IPS-20b (cell line): ENCODE data around the gene CCDC93.
"Not testable (repeated sequence)": the region's sequence is repeated elsewhere in the genome, so short reads cannot be mapped to it uniquely, and the experiment has no call there.

Source experiments
- H3K27ac ChIP-seq: one replicate; pipeline ENCODE4 v1.5.1; 2013; ENCODE audit warnings: low read length
- H3K27me3 ChIP-seq: 2 replicates; pipeline ENCODE4 v1.6.1; 2013; ENCODE audit warnings: mild to moderate bottlenecking, low read length, inconsistent platforms; ENCODE audit not compliant: insufficient read depth
- H3K36me3 ChIP-seq: 2 replicates; pipeline ENCODE4 v1.6.1; 2013; ENCODE audit warnings: low read depth, mild to moderate bottlenecking, inconsistent platforms, low read length, moderate library complexity; ENCODE audit not compliant: insufficient read depth
- H3K4me1 ChIP-seq: 2 replicates; pipeline ENCODE4 v1.6.1; 2013; ENCODE audit warnings: mild to moderate bottlenecking, control low read depth, inconsistent platforms, low read length, moderate library complexity; ENCODE audit not compliant: insufficient read depth
- H3K4me3 ChIP-seq: 2 replicates; pipeline ENCODE4 v1.5.1; 2013; ENCODE audit warnings: mild to moderate bottlenecking, low read length, inconsistent platforms
- H3K9ac ChIP-seq: 2 replicates; pipeline ENCODE4 v1.6.1; 2013; ENCODE audit warnings: low read depth, mild to moderate bottlenecking, inconsistent platforms, low read length, moderate library complexity
- H3K9me3 ChIP-seq: 2 replicates; pipeline ENCODE4 v1.6.1; 2013; ENCODE audit warnings: mild to moderate bottlenecking, low read depth, low read length, inconsistent platforms; ENCODE audit not compliant: insufficient read depth

Gene CCDC93

DNA sequence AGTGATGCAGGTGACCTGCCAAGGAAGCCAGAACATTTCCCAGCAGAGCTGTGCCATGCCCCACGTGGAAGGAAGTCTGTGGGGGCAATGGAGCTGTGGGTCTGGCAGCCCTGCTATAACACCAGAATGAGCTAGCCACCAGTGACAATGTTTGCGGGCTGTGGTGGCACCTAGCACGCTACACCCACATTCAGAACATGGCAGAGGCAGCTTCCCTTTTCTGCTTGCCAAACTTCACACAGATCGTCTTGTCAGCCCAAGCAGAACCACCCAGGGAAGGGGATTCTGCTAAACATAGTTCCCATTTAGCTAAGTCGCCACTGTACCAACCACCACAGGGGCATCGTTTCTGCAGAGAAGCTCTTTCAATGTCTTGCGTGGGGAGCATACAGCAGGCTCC, 27.0 kb upstream of the CCDC93 start:
- Histone ChIP-seq H3K9me3 (peaks cover 2% of the 10 kb centered on the region; the same call in 1 of the 2 replicates), H3K9ac (no peak overlapping the region), H3K27me3 (no peaks in the 10 kb centered on the region), H3K27ac (no peak overlapping the region), H3K4me3 (no peak overlapping the region), H3K4me1 (no peaks in the 10 kb centered on the region), H3K36me3 (no peaks in the 10 kb centered on the region)

DNA sequence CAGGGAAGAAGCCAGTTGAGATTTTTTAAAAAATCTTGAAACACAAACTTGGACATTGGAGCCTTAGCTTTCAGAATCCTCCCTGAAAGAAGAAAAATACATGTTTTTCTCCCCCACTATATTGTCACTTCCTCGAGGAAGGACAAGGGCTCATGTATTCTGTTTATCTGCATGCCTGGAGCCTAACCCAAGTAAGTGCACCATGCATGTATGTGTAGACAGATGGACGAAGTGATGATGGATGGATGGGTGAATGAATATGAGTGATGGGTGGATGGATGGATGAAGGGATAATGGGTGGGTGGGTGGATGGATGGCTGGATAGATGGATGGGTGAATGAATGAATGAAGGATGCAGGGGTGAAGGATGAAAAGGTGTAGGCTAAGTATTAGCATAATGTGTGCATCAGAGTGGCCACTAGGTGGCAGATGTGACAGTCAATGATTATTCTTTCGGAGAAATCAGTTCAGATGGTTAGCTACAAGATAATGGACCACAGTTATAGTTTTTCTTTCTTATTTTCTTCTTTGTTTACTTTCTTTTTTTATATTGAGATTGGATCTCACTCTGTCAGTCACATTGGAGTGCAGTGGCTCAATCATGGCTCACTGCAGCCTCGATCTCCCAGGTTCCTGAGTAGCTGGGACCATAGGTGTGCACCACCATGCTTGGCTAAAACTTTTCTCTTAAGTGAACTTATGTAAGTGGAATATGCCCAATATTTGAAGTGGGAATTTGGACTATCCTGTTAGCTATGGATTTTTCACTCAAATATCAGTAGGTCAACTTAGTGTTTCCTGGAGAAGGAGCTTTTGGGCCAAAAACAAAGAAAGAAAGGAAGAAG, 18.5 kb upstream of the CCDC93 start:
- Histone ChIP-seq H3K4me1 (peaks cover 6% of the 10 kb centered on the region; the same call in 1 of the 2 replicates), H3K27ac (no peak overlapping the region), H3K36me3 (no peaks in the 10 kb centered on the region), H3K4me3 (no peak overlapping the region), H3K9ac (no peak overlapping the region), H3K9me3 (peaks cover 6% of the 10 kb centered on the region; the same call in 1 of the 2 replicates), H3K27me3 (no peaks in the 10 kb centered on the region)

DNA sequence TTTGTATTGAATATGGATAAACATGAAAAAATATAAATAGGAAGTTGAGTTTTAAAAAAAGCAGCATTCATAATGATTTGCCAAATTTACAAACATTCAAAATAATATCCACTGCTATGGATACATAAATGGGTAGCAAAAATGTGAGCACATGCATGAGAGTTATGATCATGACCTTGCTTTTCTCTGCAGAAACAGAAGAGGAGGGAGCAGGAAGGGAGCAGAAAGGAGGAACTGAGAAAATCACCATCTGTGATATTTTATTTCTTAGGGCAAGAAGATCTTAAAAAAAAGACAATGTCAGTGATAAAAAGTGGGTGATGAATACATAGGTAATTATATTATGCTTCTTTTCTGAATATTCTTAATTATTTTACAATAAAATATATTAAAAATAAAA, 17.7 kb upstream of the CCDC93 start:
- H3K27ac ChIP-seq = no peak overlapping the region
- H3K9me3 ChIP-seq = peaks cover 6% of the 10 kb centered on the region; the same call in 1 of the 2 replicates
- H3K4me1 ChIP-seq = peaks cover 10% of the 10 kb centered on the region
- H3K9ac ChIP-seq = no peak overlapping the region
- H3K36me3 ChIP-seq = no peaks in the 10 kb centered on the region
- no peaks in the 10 kb centered on the region for H3K27me3 ChIP-seq
- H3K4me3 ChIP-seq = no peak overlapping the region

DNA sequence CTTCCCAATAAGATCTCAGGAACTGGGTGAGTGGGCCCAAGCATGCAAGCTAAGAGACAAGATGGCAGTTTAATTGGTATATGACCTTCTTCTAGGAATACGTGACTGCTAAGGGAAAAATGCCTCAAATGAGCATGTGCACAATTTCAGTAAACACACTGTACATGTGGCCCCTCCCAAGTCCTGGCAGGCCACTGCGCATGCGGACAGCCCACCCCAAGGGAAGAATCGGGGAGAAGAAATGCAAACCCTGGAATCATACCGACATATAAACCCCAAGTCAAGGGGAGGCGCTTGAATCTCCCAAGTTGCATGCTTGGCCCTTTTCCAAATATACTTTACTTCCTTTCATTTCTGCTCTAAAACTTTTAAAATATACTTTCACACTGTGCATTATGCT, 15.2 kb upstream of the CCDC93 start:
- Histone ChIP-seq H3K4me1 (peaks cover 10% of the 10 kb centered on the region), H3K27ac (no peak overlapping the region), H3K27me3 (no peaks in the 10 kb centered on the region), H3K9me3 (no peaks in the 10 kb centered on the region), H3K36me3 (no peaks in the 10 kb centered on the region), H3K4me3 (no peak overlapping the region), H3K9ac (no peak overlapping the region)

DNA sequence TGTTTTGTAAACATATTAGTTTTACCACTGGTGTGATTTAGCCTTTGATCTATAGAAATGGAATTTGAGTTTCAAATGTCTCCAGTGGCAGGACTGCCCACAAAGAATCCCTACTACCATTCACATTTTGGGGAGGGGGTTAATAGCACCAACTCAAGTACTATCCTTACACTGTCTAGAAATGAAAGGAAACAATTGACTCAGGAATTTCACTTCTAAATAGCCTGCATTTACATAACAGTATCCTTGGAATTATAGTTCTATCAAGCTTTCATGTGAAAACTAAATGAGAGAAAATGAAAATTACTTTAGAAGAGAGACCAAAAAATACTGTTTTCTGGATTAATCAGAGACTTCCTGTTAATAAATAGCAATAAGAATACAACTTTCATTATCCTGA, 7.5 kb upstream of the CCDC93 start:
- Histone ChIP-seq H3K9ac (no peak overlapping the region), H3K36me3 (no peaks in the 10 kb centered on the region), H3K4me1 (peaks cover 6% of the 10 kb centered on the region; the same call in 1 of the 2 replicates), H3K4me3 (no peak overlapping the region), H3K9me3 (no peaks in the 10 kb centered on the region), H3K27me3 (peaks cover 22% of the 10 kb centered on the region), H3K27ac (no peak overlapping the region)

DNA sequence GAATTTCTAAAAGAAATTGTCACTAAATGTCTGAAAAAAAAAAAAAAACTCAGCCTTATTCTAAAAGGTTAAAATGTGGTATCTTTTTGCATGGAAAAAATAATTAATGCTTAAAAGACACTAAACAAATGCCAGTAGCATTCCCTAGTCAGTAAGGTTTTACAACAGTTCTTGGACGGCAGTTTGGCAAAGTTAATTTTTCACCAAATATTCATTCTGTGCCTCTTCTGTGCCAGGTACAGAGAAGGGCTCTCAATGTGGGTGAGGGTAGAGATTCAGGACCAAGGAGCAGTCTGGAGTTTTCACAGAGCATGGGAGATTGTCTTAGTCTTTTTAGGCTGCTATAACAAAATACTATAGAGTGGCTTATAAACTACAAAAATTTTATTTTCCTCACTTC, 6.0 kb upstream of the CCDC93 start:
- H3K27ac ChIP-seq = no peak overlapping the region
- no peaks in the 10 kb centered on the region for H3K36me3 ChIP-seq
- H3K4me1 ChIP-seq = peaks cover 6% of the 10 kb centered on the region; the same call in 1 of the 2 replicates
- H3K27me3 ChIP-seq = peaks cover 38% of the 10 kb centered on the region
- H3K4me3 ChIP-seq = no peak overlapping the region
- no peaks in the 10 kb centered on the region for H3K9me3 ChIP-seq
- H3K9ac ChIP-seq = no peak overlapping the region

DNA sequence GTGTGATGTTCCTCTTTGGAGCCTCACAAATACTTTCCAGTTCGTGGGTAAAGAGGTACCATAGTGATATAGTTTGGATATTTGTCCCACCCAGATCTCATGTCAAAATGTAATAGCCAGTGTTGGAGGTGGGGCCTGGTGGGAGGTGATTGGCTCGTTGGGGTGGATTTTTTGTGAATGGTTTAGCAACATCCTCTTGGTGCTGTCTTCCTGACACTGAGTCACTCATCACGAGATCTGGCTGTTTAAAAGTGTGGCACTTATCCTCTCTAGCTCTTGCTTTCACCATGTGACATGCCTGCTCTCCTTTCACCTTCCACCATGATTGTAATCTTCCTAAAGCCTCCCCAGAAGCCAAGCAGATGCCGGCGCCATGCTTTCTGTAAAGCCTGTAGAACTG, 3.0 kb upstream of the CCDC93 start:
- Histone ChIP-seq H3K4me3 (no peak overlapping the region), H3K36me3 (no peaks in the 10 kb centered on the region), H3K27ac (no peak overlapping the region), H3K27me3 (peaks cover 45% of the 10 kb centered on the region), H3K4me1 (peaks cover 11% of the 10 kb centered on the region; the same call in 1 of the 2 replicates), H3K9me3 (no peaks in the 10 kb centered on the region), H3K9ac (no peak overlapping the region)

DNA sequence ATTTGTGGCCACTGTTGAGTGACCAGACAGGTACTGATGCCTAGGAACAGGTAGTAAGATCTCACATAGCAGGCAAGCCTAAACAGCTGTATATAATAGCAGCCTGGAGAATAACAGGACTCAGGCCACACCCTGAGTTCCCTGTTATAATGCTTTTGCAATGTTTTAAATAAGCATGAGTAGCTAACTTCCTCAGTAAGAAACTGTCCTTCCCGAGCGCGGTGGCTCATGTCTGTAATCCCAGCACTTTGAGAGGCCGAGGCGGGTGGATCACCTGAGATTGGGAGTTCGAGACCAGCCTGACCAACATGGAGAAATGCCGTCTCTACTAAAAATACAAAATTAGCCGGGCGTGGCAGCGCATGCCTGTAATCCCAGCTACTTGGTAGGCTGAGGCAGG, 1.9 kb upstream of the CCDC93 start:
- peaks cover 45% of the 10 kb centered on the region for H3K27me3 ChIP-seq
- not testable (repeated sequence) for H3K9ac ChIP-seq, H3K4me3 ChIP-seq, H3K4me1 ChIP-seq, H3K9me3 ChIP-seq, H3K27ac ChIP-seq, H3K36me3 ChIP-seq

DNA sequence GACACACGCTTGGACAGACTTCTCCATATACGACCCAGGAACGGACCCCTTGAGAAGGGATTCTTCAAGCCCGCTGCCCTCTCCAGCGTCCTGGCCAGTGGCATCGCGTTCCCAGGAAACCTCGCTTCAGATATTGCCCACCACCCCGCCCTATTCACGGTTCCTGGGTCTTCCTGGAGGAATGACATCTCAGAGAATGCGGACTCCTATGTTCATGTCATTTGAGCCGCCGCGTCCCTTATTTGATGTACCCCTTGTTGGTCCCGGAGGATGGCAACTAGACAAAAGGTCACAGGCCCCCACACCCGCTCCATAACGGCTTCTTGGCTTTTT, 588 bp upstream of the CCDC93 start:
- Histone ChIP-seq H3K4me3 (peak overlapping the region; percentile 82), H3K27ac (no peak overlapping the region), H3K36me3 (no peaks in the 10 kb centered on the region)

DNA sequence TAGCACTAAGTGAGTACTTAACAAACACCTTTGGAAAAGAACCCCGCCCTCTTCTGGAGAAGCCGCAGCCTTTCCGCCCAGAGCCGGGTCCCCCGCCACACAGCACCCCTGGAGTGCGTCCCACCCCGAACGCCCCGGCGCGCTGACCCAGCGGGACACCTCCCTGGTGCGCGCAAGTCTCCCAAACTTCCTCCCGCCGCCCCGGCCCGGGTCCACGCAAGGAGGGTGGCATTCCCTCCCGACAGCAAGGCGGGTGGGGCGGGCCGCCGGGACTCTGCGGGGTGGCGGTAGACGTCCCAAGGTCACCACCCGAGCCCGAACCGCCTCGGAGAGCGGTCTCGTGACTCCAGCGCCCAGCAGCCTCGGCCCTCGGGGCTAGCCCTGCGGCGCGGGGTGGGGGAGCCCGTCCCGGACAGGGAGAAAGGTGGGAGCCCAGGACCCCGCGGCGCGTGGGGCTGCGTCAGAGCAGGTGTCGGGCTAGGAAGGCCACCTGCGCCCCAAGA, 598 bp downstream of the CCDC93 start:
- peak overlapping the region; percentile 79; the same call in 1 of the 2 replicates for H3K9ac ChIP-seq
- H3K36me3 ChIP-seq = peaks cover 5% of the 10 kb centered on the region
- no peaks in the 10 kb centered on the region for H3K9me3 ChIP-seq
- H3K4me1 ChIP-seq = peaks cover 5% of the 10 kb centered on the region; the same call in 1 of the 2 replicates
- peak overlapping the region; percentile 82 for H3K4me3 ChIP-seq
- H3K27me3 ChIP-seq = peaks cover 34% of the 10 kb centered on the region
- no peak overlapping the region for H3K27ac ChIP-seq

More for the DNA sequence above, 588 bp upstream of the CCDC93 start:
- Histone ChIP-seq H3K9me3 (no peaks in the 10 kb centered on the region), H3K4me1 (peaks cover 5% of the 10 kb centered on the region; the same call in 1 of the 2 replicates), H3K9ac (peak overlapping the region; percentile 66; the same call in 1 of the 2 replicates), H3K27me3 (peaks cover 37% of the 10 kb centered on the region)

DNA sequence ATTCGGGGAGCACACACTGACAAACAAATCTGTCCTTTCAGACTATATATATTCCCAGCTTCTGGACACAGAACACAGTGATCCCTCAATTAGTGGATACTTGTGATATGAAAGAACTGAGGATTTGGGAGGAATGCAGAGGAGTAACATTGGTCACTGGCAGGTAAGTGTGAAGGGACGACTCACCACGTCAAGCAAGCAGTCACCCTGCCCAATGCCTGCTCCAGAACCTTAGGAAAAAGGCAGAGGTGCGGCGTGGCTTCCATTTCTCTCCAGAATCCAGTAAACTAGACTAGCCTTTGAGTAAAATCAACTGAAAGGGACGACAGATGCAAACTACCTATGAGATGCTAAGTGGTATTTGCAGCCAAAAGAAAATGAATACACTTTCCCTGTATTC, 1.1 kb downstream of the CCDC93 start:
- Histone ChIP-seq H3K9me3 (no peaks in the 10 kb centered on the region), H3K36me3 (peaks cover 10% of the 10 kb centered on the region), H3K27ac (no peak overlapping the region), H3K9ac (peak overlapping the region; percentile 79; the same call in 1 of the 2 replicates), H3K4me1 (peaks cover 5% of the 10 kb centered on the region; the same call in 1 of the 2 replicates), H3K27me3 (peaks cover 32% of the 10 kb centered on the region), H3K4me3 (peak overlapping the region; percentile 82)

DNA sequence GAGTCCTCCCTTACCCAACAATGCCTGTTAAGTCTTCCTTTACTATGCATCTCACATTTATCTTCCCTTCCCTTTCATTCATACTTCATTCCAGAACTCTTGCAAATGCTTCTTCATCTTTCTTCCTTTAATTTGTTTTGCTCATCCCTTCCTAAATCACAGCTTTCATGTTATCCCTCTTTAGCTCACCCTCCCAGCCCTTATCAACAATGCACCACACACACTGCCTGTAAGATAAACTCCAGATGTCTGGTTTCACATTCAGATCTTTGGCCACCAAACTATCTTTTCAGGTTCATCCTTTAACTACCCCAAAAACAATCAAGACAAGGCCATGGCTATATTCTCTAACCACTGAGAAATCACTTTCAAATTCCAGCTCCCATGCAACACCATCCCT, 3.4 kb downstream of the CCDC93 start:
- peaks cover 29% of the 10 kb centered on the region for H3K36me3 ChIP-seq
- no peak overlapping the region for H3K4me3 ChIP-seq
- no peak overlapping the region for H3K9ac ChIP-seq
- H3K27ac ChIP-seq = no peak overlapping the region
- H3K27me3 ChIP-seq = peaks cover 14% of the 10 kb centered on the region
- H3K9me3 ChIP-seq = no peaks in the 10 kb centered on the region
- peaks cover 5% of the 10 kb centered on the region; the same call in 1 of the 2 replicates for H3K4me1 ChIP-seq
